H9 (cell line): Measurements from ENCODE around the gene KLC1. TPM values are rescaled to one million over a fixed set of nuclear protein-coding genes. Genes with fewer than 3 reads are reported as not detected.

Experiments
- DNase-seq: peaks from one replicate; pipeline ENCODE4 v3.0.0-alpha.2; 2017
- H2AFZ ChIP-seq: one replicate; pipeline ENCODE4 v1.6.1; 2013; ENCODE audit warnings: mild to moderate bottlenecking, low read length, control low read depth, moderate library complexity
- H2AK5ac ChIP-seq: 2 replicates; pipeline ENCODE4 v1.6.1; 2013; ENCODE audit warnings: low read length, control low read depth, mixed read lengths; ENCODE audit not compliant: insufficient read length
- H2BK120ac ChIP-seq: one replicate; pipeline ENCODE4 v1.6.1; 2013; ENCODE audit warnings: low read depth, mild to moderate bottlenecking, low read length, control low read depth, inconsistent platforms; ENCODE audit not compliant: poor library complexity, severe bottlenecking
- H2BK12ac ChIP-seq: 2 replicates; pipeline ENCODE4 v1.6.1; 2013; ENCODE audit warnings: low read length, control low read depth, mixed read lengths, low read depth; ENCODE audit not compliant: insufficient read length
- H2BK15ac ChIP-seq: 2 replicates; pipeline ENCODE4 v1.6.1; 2013; ENCODE audit warnings: low read depth, low read length, control low read depth
- H2BK20ac ChIP-seq: one replicate; pipeline ENCODE4 v1.6.1; 2013; ENCODE audit warnings: low read depth, mild to moderate bottlenecking, low read length, control low read depth, inconsistent platforms; ENCODE audit not compliant: poor library complexity, severe bottlenecking
- H2BK5ac ChIP-seq: 2 replicates; pipeline ENCODE4 v1.6.1; 2013; ENCODE audit warnings: low read length, control low read depth, mixed read lengths; ENCODE audit not compliant: insufficient read length
- H3K14ac ChIP-seq: 2 replicates; pipeline ENCODE4 v1.6.1; 2013; ENCODE audit warnings: low read length, control low read depth; ENCODE audit not compliant: insufficient read depth
- H3K18ac ChIP-seq: 2 replicates; pipeline ENCODE4 v1.6.1; 2013; ENCODE audit warnings: low read depth, mild to moderate bottlenecking, mixed read lengths, low read length, control low read depth; ENCODE audit not compliant: insufficient read length
- H3K23ac ChIP-seq: 2 replicates; pipeline ENCODE4 v1.6.1; 2013; ENCODE audit warnings: low read length, control low read depth, mixed read lengths, low read depth; ENCODE audit not compliant: insufficient read length
- H3K23me2 ChIP-seq: 2 replicates; pipeline ENCODE4 v1.6.1; 2013; ENCODE audit warnings: low read depth, mild to moderate bottlenecking, mixed read lengths, low read length, control low read depth; ENCODE audit not compliant: insufficient read length, poor library complexity, severe bottlenecking
- H3K27ac ChIP-seq: 2 replicates; pipeline ENCODE4 v1.5.1; 2013; ENCODE audit warnings: low read length, control low read depth, mixed read lengths, low read depth; ENCODE audit not compliant: insufficient read length
- H3K27me3 ChIP-seq: 2 replicates; pipeline ENCODE4 v1.6.1; 2013; ENCODE audit warnings: low read length, control low read depth, inconsistent platforms; ENCODE audit not compliant: insufficient read depth
- H3K4ac ChIP-seq: 2 replicates; pipeline ENCODE4 v1.6.1; 2013; ENCODE audit warnings: low read depth, mild to moderate bottlenecking, control low read depth, inconsistent platforms, low read length, moderate library complexity
- H3K4me1 ChIP-seq: 2 replicates; pipeline ENCODE4 v1.6.1; 2013; ENCODE audit warnings: low read length, control low read depth, inconsistent platforms; ENCODE audit not compliant: insufficient read depth
- H3K4me2 ChIP-seq: 2 replicates; pipeline ENCODE4 v1.6.1; 2013; ENCODE audit warnings: low read length, control low read depth, mixed read lengths; ENCODE audit not compliant: insufficient read length, insufficient read depth
- H3K56ac ChIP-seq: 2 replicates; pipeline ENCODE4 v1.6.1; 2013; ENCODE audit warnings: low read depth, mild to moderate bottlenecking, mixed read lengths, low read length, control low read depth; ENCODE audit not compliant: insufficient read length
- H3K79me1 ChIP-seq: 2 replicates; pipeline ENCODE4 v1.6.1; 2013; ENCODE audit warnings: low read depth, mild to moderate bottlenecking, moderate library complexity, low read length, control low read depth, inconsistent platforms; ENCODE audit not compliant: insufficient read depth, poor library complexity, severe bottlenecking
- H3K79me2 ChIP-seq: 2 replicates; pipeline ENCODE4 v1.6.1; 2013; ENCODE audit warnings: low read length, control low read depth, inconsistent platforms; ENCODE audit not compliant: insufficient read depth
- H3K9ac ChIP-seq: 2 replicates; pipeline ENCODE4 v1.6.1; 2013; ENCODE audit warnings: low read length, control low read depth, mixed read lengths; ENCODE audit not compliant: insufficient read length; ENCODE audit errors: extremely low read depth
- H3K9me3 ChIP-seq: one replicate; pipeline ENCODE4 v1.6.1; 2013; ENCODE audit warnings: low read depth, low read length, inconsistent platforms; ENCODE audit not compliant: control insufficient read depth
- H3T11ph ChIP-seq: one replicate; pipeline ENCODE4 v1.6.1; 2013; ENCODE audit warnings: mild to moderate bottlenecking, low read length, control low read depth, inconsistent platforms
- H4K20me1 ChIP-seq: one replicate; pipeline ENCODE4 v1.6.1; 2013; ENCODE audit not compliant: control insufficient read depth, insufficient read length, insufficient read depth
- H4K5ac ChIP-seq: 2 replicates; pipeline ENCODE4 v1.6.1; 2013; ENCODE audit warnings: low read depth, mild to moderate bottlenecking, mixed read lengths, low read length, control low read depth; ENCODE audit not compliant: insufficient read length
- H4K8ac ChIP-seq: replicated peaks from 2 replicates; pipeline ENCODE4 v1.6.1; 2013; ENCODE audit warnings: low read length, control low read depth, mixed read lengths, low read depth; ENCODE audit not compliant: insufficient read length
- H4K91ac ChIP-seq: 2 replicates; pipeline ENCODE4 v1.6.1; 2013; ENCODE audit warnings: low read depth, mild to moderate bottlenecking, moderate library complexity, mixed read lengths, low read length, control low read depth; ENCODE audit not compliant: insufficient read length
- H3K27ac Mint-ChIP-seq, 3 experiments: 2 replicates in 2 of 3; 3 replicates in 1 of 3; pipeline ENCODE4 v1.8.0; 2020 to 2021; ENCODE audit warnings: mixed read lengths in 3 of 3, mild to moderate bottlenecking in 1 of 3, moderate library complexity in 1 of 3
- H3K27me3 Mint-ChIP-seq: 2 replicates; pipeline ENCODE4 v1.8.0; 2021; ENCODE audit warnings: low read depth, mild to moderate bottlenecking, moderate library complexity, mixed read lengths
- H3K36me3 Mint-ChIP-seq, 3 experiments: 2 replicates in 2 of 3; 3 replicates in 1 of 3; pipeline ENCODE4 v1.8.0; 2020 to 2021; ENCODE audit warnings: low read depth in 3 of 3, mixed read lengths in 3 of 3; ENCODE audit not compliant: insufficient read depth in 1 of 3
- H3K4me1 Mint-ChIP-seq, 2 experiments: 2 replicates each; pipeline ENCODE4 v1.8.0; 2020; ENCODE audit warnings: mixed read lengths in 2 of 2
- H3K4me3 Mint-ChIP-seq, 2 experiments: 2 replicates in 1 of 2; 3 replicates in 1 of 2; pipeline ENCODE4 v1.8.0; 2020 to 2021; ENCODE audit warnings: mild to moderate bottlenecking in 2 of 2, mixed read lengths in 2 of 2, moderate library complexity in 1 of 2
- H3K9me3 Mint-ChIP-seq, 2 experiments: 2 replicates in 1 of 2; 3 replicates in 1 of 2; pipeline ENCODE4 v1.8.0; 2020; ENCODE audit warnings: mild to moderate bottlenecking in 2 of 2, mixed read lengths in 2 of 2, moderate library complexity in 1 of 2
- whole genome bisulfite sequencing: extraction: QIAGEN DNeasy Blood & Tissue Kit; methylation state at CpG from one replicate; pipeline ENCODE4 v1.1.7; 2013; ENCODE audit warnings: missing lambda C conversion rate, low lambda C conversion rate, mixed read lengths; ENCODE audit not compliant: insufficient read length; ENCODE audit errors: extremely low coverage; 5-methylcytosine and 5-hydroxymethylcytosine counted together
- total RNA-seq: library from RNA; stranded (reverse); gene quantifications from 2 replicates; pipeline ENCODE4 v1.2.1, GENCODE V29; 2021
- TF ChIP-seq, protein P1 (sequence below): fragments of 200-600 bp; sonication (generic); conservative IDR thresholded peaks from 3 replicates; pipeline ENCODE4 v1.8.0; 2021; ENCODE audit warnings: antibody characterized with exemption, mild to moderate bottlenecking

KLC1 gene
- total RNA-seq, 1 experiment from 2014 or later = 143 TPM

DNA sequence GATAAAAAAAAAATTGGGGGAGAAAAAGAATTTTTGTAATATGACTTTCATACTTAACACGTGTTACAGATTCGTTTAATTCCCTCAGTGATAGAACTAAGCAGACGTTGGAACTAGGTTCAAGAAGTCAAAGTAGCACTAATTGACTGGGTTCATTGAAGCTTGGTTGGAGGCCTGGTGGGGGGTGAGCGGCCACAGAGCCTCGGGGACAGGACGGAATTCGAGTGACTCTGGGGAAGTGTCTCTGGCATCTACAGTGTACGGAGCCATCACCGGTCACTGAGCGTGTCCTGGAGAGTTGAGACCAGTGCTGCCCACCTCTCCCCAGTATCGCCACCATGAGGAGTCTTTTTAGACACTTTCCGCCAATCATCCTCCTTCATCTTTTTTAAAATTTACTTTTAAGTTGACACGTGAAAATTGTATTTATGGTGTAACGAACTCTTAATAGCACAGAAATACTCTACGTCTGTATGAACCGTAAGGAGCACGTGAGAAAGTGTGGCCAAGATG is 87.9 kb downstream of the KLC1 start:
- Mint-ChIP-seq H3K27ac (peak overlapping the region in 1 of 3 experiments; percentile 85; a peak in 2 of 7 replicates), H3K9me3 (no peaks in the 10 kb centered on the region)
- no peak overlapping the region for H3K9ac ChIP-seq

More for the DNA sequence above, 87.9 kb downstream of the KLC1 start:
- Histone ChIP-seq H3K14ac (no peak overlapping the region), H3K27ac (no peak overlapping the region), H2BK15ac (no peak overlapping the region), H2BK120ac (no peak overlapping the region), H3K4me2 (peak overlapping the region; percentile 42), H4K91ac (no peak overlapping the region), H4K5ac (no peak overlapping the region), H3K56ac (no peak overlapping the region), H2BK12ac (no peak overlapping the region), H3K4me1 (no peaks in the 10 kb centered on the region; the same call in 1 of the 2 replicates), H3K79me2 (no peaks in the 10 kb centered on the region; the same call in 1 of the 2 replicates), H2BK5ac (no peak overlapping the region), H4K8ac (no peak overlapping the region), H3K18ac (no peak overlapping the region), H3K23ac (no peak overlapping the region), H2BK20ac (no peak overlapping the region), H2AK5ac (no peak overlapping the region), H4K20me1 (no peaks in the 10 kb centered on the region), H3K79me1 (peaks cover 2% of the 10 kb centered on the region), H3K4ac (no peak overlapping the region), H3K9me3 (no peaks in the 10 kb centered on the region), H3K27me3 (no peaks in the 10 kb centered on the region), H3T11ph (no peak overlapping the region), H3K23me2 (no peaks in the 10 kb centered on the region), H2AFZ (no peak overlapping the region)
- DNase-seq = no peak
- peaks cover 5 to 13% (median 9%) of the 10 kb centered on the region in 3 experiments; a peak in 5 of 7 replicates for H3K36me3 Mint-ChIP-seq
- no peaks in the 10 kb centered on the region; the same call in 1 of the 2 replicates for H3K27me3 Mint-ChIP-seq
- TF ChIP-seq, protein P1, sequence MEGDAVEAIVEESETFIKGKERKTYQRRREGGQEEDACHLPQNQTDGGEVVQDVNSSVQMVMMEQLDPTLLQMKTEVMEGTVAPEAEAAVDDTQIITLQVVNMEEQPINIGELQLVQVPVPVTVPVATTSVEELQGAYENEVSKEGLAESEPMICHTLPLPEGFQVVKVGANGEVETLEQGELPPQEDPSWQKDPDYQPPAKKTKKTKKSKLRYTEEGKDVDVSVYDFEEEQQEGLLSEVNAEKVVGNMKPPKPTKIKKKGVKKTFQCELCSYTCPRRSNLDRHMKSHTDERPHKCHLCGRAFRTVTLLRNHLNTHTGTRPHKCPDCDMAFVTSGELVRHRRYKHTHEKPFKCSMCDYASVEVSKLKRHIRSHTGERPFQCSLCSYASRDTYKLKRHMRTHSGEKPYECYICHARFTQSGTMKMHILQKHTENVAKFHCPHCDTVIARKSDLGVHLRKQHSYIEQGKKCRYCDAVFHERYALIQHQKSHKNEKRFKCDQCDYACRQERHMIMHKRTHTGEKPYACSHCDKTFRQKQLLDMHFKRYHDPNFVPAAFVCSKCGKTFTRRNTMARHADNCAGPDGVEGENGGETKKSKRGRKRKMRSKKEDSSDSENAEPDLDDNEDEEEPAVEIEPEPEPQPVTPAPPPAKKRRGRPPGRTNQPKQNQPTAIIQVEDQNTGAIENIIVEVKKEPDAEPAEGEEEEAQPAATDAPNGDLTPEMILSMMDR = no peak
- WGBS = no CpG with 5 or more reads among the region's 17 CpGs
- H3K4me3 Mint-ChIP-seq = peak overlapping the region; percentile 75 to 85
- H3K4me1 Mint-ChIP-seq = peaks cover 27 to 28% of the 10 kb centered on the region in 2 experiments
